ENCODE data around the gene GPC6.
A peak's percentile ranks its signal among the peaks of the same experiment; 100 is the strongest.

GPC6 gene

DNA sequence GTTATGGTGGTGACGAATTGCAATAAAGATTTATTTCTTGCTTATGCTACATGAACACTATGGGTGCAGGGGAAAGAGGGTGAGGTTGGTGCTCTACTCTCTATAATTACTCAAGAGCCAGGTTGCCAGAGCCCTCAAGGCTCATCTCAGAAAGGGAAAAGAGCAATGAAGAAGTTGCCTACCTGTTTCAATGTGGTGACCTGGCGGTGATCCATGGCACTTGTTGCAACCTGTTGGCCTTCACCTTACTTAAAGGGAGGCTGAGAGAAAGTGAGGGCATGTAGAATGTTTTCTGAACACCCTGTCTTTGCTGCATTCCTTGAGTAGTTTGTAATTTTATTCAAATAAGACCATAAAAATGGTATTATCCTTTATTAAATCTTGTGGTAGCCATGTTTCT, 394.4 kb downstream of the GPC6 start:
- H3K4me1 ChIP-seq (ENCODE audit: low read length): peaks cover 18% of the 10 kb centered on the region
- H2AFZ ChIP-seq (ENCODE audit: low read length): no peak overlapping the region
- H3F3A ChIP-seq (ENCODE audit: insufficient read depth, low read length): peaks cover 14% of the 10 kb centered on the region
- no peak for DNase-seq
- H3K9me3 ChIP-seq (replicated peaks; ENCODE audit: insufficient read depth, low read length): no peaks in the 10 kb centered on the region
- H3K27ac ChIP-seq (ENCODE audit: low read length): no peak overlapping the region
- TF ChIP-seq EZH2 (optimal IDR thresholded peaks at IDR 0.05; ENCODE audit: low read depth, low read length): no peak
- no peak for TF ChIP-seq CTCF (IDR thresholded peaks at IDR 0.05; ENCODE audit: low read length)
- no peak for TF ChIP-seq EZH2phosphoT487 (IDR thresholded peaks at IDR 0.05; ENCODE audit: low read length)
- no peak overlapping the region for H3K4me3 ChIP-seq (ENCODE audit: low read length)
- no peaks in the 10 kb centered on the region for H3K9me2 ChIP-seq (replicated peaks; ENCODE audit: insufficient read depth, low read length)
- no peaks in the 10 kb centered on the region for H3K79me2 ChIP-seq (ENCODE audit: low read length)
- H4K20me1 ChIP-seq (ENCODE audit: insufficient read depth, low read length): no peaks in the 10 kb centered on the region
- H3K27me3 ChIP-seq (replicated peaks; ENCODE audit: insufficient read depth, low read length): no peaks in the 10 kb centered on the region
- no peak overlapping the region for H3K9ac ChIP-seq (ENCODE audit: low read length)
- H3K4me2 ChIP-seq (ENCODE audit: low read depth, low read length): no peak overlapping the region
- no peaks in the 10 kb centered on the region for H3K36me3 ChIP-seq (replicated peaks; ENCODE audit: insufficient read depth, low read length)

GRCh38 chr13:93621966-93622365, 395.4 kb downstream of the GPC6 start:
- Histone ChIP-seq H3K9me2 (replicated peaks; ENCODE audit: insufficient read depth, low read length) (no peaks in the 10 kb centered on the region), H2AFZ (ENCODE audit: low read length) (no peak overlapping the region), H3K9ac (ENCODE audit: low read length) (no peak overlapping the region), H3K4me2 (ENCODE audit: low read depth, low read length) (no peak overlapping the region), H3K4me1 (ENCODE audit: low read length) (peaks cover 18% of the 10 kb centered on the region), H3K4me3 (ENCODE audit: low read length) (no peak overlapping the region), H3K36me3 (replicated peaks; ENCODE audit: insufficient read depth, low read length) (no peaks in the 10 kb centered on the region), H3K79me2 (ENCODE audit: low read length) (no peaks in the 10 kb centered on the region), H3K9me3 (replicated peaks; ENCODE audit: insufficient read depth, low read length) (no peaks in the 10 kb centered on the region), H3F3A (ENCODE audit: insufficient read depth, low read length) (peaks cover 14% of the 10 kb centered on the region), H3K27me3 (replicated peaks; ENCODE audit: insufficient read depth, low read length) (no peaks in the 10 kb centered on the region), H4K20me1 (ENCODE audit: insufficient read depth, low read length) (no peaks in the 10 kb centered on the region), H3K27ac (ENCODE audit: low read length) (no peak overlapping the region)
- TF ChIP-seq CTCF (IDR thresholded peaks at IDR 0.05; ENCODE audit: low read length) (no peak), EZH2phosphoT487 (IDR thresholded peaks at IDR 0.05; ENCODE audit: low read length) (no peak), EZH2 (optimal IDR thresholded peaks at IDR 0.05; ENCODE audit: low read depth, low read length) (no peak)
- no peak for DNase-seq

DNA sequence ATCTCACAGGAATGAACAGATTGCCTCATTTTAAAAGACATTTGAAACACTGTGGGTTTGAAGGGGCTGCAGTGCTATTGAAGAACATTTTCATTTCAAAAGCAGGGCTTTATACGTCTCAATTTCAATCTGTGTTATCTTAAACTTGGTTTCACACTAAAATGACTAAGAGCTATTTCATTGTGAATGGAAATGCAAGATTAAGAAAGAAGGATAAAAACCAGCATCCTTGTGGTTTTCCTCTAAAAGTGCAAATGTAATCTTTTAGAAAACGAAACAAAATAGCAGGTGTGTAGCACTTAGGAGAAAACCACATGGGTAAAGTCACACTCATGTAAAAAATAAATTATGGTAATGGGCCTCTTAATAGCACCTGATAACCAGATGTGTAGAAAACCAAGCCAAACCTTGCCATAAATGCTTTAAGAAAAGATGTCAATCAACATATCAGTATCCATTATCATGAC, 397.7 kb downstream of the GPC6 start:
- Histone ChIP-seq H2AFZ (ENCODE audit: low read length) (no peak overlapping the region), H3K4me2 (ENCODE audit: low read depth, low read length) (peak overlapping the region; percentile 39; the same call in 1 of the 2 replicates), H3K27ac (ENCODE audit: low read length) (peak overlapping the region; percentile 23; the same call in 1 of the 2 replicates), H3F3A (ENCODE audit: insufficient read depth, low read length) (peaks cover 14% of the 10 kb centered on the region), H3K27me3 (replicated peaks; ENCODE audit: insufficient read depth, low read length) (no peaks in the 10 kb centered on the region), H3K9me3 (replicated peaks; ENCODE audit: insufficient read depth, low read length) (no peaks in the 10 kb centered on the region), H4K20me1 (ENCODE audit: insufficient read depth, low read length) (no peaks in the 10 kb centered on the region), H3K36me3 (replicated peaks; ENCODE audit: insufficient read depth, low read length) (no peaks in the 10 kb centered on the region), H3K4me1 (ENCODE audit: low read length) (peaks cover 18% of the 10 kb centered on the region), H3K79me2 (ENCODE audit: low read length) (no peaks in the 10 kb centered on the region), H3K4me3 (ENCODE audit: low read length) (no peak overlapping the region), H3K9me2 (replicated peaks; ENCODE audit: insufficient read depth, low read length) (no peaks in the 10 kb centered on the region), H3K9ac (ENCODE audit: low read length) (no peak overlapping the region)
- TF ChIP-seq EZH2phosphoT487 (IDR thresholded peaks at IDR 0.05; ENCODE audit: low read length) (no peak), CTCF (IDR thresholded peaks at IDR 0.05; ENCODE audit: low read length) (no peak), EZH2 (optimal IDR thresholded peaks at IDR 0.05; ENCODE audit: low read depth, low read length) (no peak)
- DNase-seq: peak; percentile 67
